Thyroid gland (tissue), 4 donors: ENCODE results near the gene CATSPER1.

ENCODE experiments used
- POLR2A ChIP-seq, 2 donors: fragments of 450-650 bp; IDR thresholded peaks; one replicate each; pipeline ENCODE4 v1.6.1; 2017; ENCODE audit warnings: antibody characterized with exemption in 2 of 2, mild to moderate bottlenecking in 2 of 2, moderate library complexity in 1 of 2
- TF ChIP-seq, protein P1 (sequence below), 6 experiments: fragments of 200-600 bp in 3 of 6; fragments of 450-650 bp in 3 of 6; sonication (generic) in 3 of 6; IDR thresholded peaks; one replicate each; pipeline ENCODE4 v1.5.1; 2016 to 2019; ENCODE audit warnings: antibody characterized with exemption in 6 of 6, mild to moderate bottlenecking in 2 of 6, inconsistent platforms in 1 of 6, moderate library complexity in 1 of 6

DNA sequence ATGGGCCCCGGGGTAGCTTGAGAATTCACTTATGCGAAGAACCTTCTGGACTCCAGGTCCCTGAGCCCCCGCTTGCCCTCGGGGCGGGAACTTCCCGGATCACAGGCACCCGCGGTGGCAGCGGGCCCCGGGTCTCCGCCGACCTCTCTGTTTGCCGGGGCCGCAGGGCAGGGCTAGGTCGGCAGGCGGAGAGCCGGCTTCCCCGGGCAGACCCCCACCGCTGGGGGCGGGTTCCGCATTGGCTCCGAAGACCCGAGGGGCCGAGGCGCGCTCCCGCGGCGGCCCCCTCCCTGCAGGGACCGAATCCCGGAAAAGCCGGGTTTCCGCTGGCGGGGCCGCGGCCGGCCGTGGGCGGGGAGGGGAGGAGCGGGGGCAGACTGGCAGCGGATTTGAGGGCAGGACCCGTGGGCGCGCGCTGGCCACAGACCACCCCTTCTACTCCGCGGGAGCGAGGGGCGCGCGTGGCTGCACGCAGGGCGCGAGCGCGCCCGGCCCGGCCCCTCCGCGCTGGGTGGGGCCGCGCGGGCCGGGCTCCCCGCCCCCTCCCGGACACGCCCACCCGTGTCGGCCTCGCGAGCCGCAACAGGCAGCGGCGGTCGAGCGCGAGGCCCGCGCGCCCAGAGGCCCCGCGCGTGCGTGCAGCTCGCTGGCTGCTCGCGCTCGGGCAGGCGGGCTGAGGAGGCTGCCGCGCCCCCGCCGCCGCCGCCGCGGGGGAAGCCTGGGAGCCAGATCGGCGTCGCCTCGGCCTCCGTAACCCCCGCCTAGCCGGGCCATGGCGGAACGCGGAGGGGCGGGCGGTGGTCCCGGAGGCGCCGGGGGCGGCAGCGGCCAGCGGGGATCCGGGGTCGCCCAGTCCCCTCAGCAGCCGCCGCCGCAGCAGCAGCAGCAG is 43.7 kb upstream of the CATSPER1 start, which contains the start of gene PACS1:
- peak; percentile 6 to 79 for TF ChIP-seq POLR2A (IDR thresholded peaks at IDR 0.05)
- TF ChIP-seq, protein P1, sequence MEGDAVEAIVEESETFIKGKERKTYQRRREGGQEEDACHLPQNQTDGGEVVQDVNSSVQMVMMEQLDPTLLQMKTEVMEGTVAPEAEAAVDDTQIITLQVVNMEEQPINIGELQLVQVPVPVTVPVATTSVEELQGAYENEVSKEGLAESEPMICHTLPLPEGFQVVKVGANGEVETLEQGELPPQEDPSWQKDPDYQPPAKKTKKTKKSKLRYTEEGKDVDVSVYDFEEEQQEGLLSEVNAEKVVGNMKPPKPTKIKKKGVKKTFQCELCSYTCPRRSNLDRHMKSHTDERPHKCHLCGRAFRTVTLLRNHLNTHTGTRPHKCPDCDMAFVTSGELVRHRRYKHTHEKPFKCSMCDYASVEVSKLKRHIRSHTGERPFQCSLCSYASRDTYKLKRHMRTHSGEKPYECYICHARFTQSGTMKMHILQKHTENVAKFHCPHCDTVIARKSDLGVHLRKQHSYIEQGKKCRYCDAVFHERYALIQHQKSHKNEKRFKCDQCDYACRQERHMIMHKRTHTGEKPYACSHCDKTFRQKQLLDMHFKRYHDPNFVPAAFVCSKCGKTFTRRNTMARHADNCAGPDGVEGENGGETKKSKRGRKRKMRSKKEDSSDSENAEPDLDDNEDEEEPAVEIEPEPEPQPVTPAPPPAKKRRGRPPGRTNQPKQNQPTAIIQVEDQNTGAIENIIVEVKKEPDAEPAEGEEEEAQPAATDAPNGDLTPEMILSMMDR (IDR thresholded peaks at IDR 0.05), result peak in 2 of 6 experiments; percentile 11 to 16
